GM21529 (cell line): ENCODE results near the gene FAM9A.
A peak's percentile ranks its signal among the peaks of the same experiment; 100 is the strongest.
"Not testable (repeated sequence)": the region's sequence is repeated elsewhere in the genome, so short reads cannot be mapped to it uniquely, and the experiment has no call there.

Experiments
- ATAC-seq: cut with Tn5 transposase; IDR thresholded peaks from one replicate; pipeline ENCODE4 v1.9.1; 2021; ENCODE audit not compliant: unreplicated experiment

FAM9A gene

GRCh38 chrX:8805046-8805445 is 3.9 kb upstream of the FAM9A start:
- ATAC-seq: no peak

GRCh38 chrX:8803326-8803725 is 2.1 kb upstream of the FAM9A start:
- ATAC-seq: no peak

- not testable (repeated sequence) for ATAC-seq
Measured at GRCh38 chrX:8800351-8800750, 832 bp downstream of the FAM9A start.

- ATAC-seq: not testable (repeated sequence)
Measured at GRCh38 chrX:8799281-8799680, 1.9 kb downstream of the FAM9A start.

GRCh38 chrX:8798702-8799101 is 2.5 kb downstream of the FAM9A start:
- not testable (repeated sequence) for ATAC-seq

- not testable (repeated sequence) for ATAC-seq
Measured at GRCh38 chrX:8787119-8787518, 14.1 kb downstream of the FAM9A start.

GRCh38 chrX:8784162-8784561 is 17.0 kb downstream of the FAM9A start:
- ATAC-seq: no peak

- ATAC-seq: no peak
Measured at GRCh38 chrX:8783714-8784098, 17.5 kb downstream of the FAM9A start.

- ATAC-seq: peak; percentile 72
Measured at GRCh38 chrX:8783097-8783713, 18.0 kb downstream of the FAM9A start.

GRCh38 chrX:8782595-8782994 is 18.6 kb downstream of the FAM9A start:
- ATAC-seq: no peak

- ATAC-seq: not testable (repeated sequence)
Measured at GRCh38 chrX:8781921-8782320, 19.3 kb downstream of the FAM9A start.

GRCh38 chrX:8773117-8773516 is 28.1 kb downstream of the FAM9A start:
- no peak for ATAC-seq

GRCh38 chrX:8760021-8760420 is 41.2 kb downstream of the FAM9A start:
- no peak for ATAC-seq

GRCh38 chrX:8758706-8759105 is 42.5 kb downstream of the FAM9A start:
- ATAC-seq: not testable (repeated sequence)

- ATAC-seq: not testable (repeated sequence)
Measured at GRCh38 chrX:8757609-8758389, 43.4 kb downstream of the FAM9A start.

GRCh38 chrX:8755813-8756212 is 45.4 kb downstream of the FAM9A start:
- ATAC-seq: no peak

GRCh38 chrX:8755116-8755515 is 46.1 kb downstream of the FAM9A start:
- no peak for ATAC-seq

- ATAC-seq: no peak
Measured at GRCh38 chrX:8749697-8750096, 51.5 kb downstream of the FAM9A start.

- peak; percentile 76 for ATAC-seq
Measured at GRCh38 chrX:8748855-8749254, 52.3 kb downstream of the FAM9A start.

GRCh38 chrX:8743126-8743732 is 58.0 kb downstream of the FAM9A start:
- ATAC-seq: peak; percentile 76

- ATAC-seq: no peak
Measured at GRCh38 chrX:8741981-8742380, 59.2 kb downstream of the FAM9A start.
